ENCODE data around the gene ROBO1. TPM values are rescaled to one million over a fixed set of nuclear protein-coding genes. Genes with fewer than 3 reads are reported as not detected.

Gene ROBO1
- total RNA-seq, 4 donors from 2014 or later = 25.0 to 42.6 (median 35.7) TPM

DNA sequence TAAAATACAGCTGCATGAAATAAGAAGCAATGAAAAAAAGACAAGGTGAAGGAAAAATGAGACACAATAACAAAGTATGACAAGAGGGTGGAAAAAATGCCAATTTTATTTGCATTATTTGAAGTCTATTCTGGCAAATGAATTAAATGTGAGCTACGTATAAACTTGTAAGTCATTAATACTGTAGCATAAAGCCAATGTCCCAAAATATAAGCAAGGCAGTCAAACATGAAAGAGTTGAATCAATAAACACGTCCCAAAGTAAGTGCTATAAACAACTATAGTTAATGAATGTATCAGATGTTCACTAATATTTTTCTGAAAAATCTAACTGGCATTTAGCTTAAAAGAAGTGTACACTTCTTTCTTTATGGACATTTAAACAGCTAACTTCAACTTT lies 481.9 kb downstream of the ROBO1 start:
- Histone ChIP-seq H3K4me1 (no peaks in the 10 kb centered on the region), H3K36me3 (no peaks in the 10 kb centered on the region), H3K9me3 (no peaks in the 10 kb centered on the region), H3K27ac (no peak overlapping the region), H3K4me3 (no peak overlapping the region), H3K27me3 (no peaks in the 10 kb centered on the region)
- DNase-seq = no peak
- intact Hi-C loops (cut with DNase I) = no loop called here
- TF ChIP-seq, protein P1, sequence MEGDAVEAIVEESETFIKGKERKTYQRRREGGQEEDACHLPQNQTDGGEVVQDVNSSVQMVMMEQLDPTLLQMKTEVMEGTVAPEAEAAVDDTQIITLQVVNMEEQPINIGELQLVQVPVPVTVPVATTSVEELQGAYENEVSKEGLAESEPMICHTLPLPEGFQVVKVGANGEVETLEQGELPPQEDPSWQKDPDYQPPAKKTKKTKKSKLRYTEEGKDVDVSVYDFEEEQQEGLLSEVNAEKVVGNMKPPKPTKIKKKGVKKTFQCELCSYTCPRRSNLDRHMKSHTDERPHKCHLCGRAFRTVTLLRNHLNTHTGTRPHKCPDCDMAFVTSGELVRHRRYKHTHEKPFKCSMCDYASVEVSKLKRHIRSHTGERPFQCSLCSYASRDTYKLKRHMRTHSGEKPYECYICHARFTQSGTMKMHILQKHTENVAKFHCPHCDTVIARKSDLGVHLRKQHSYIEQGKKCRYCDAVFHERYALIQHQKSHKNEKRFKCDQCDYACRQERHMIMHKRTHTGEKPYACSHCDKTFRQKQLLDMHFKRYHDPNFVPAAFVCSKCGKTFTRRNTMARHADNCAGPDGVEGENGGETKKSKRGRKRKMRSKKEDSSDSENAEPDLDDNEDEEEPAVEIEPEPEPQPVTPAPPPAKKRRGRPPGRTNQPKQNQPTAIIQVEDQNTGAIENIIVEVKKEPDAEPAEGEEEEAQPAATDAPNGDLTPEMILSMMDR (IDR thresholded peaks at IDR 0.05) = no peak
- no peak for TF ChIP-seq POLR2A (IDR thresholded peaks at IDR 0.05)
- WGBS, 2 donors = 60 to 71% methylated on average over 2 of the region's 2 CpGs

GRCh38 chr3:79285380-79285779 lies 482.4 kb downstream of the ROBO1 start:
- no peaks in the 10 kb centered on the region for H3K36me3 ChIP-seq
- H3K9me3 ChIP-seq = no peaks in the 10 kb centered on the region
- intact Hi-C loops (cut with DNase I) = no loop called here
- no peaks in the 10 kb centered on the region for H3K27me3 ChIP-seq
- 75 to 87% methylated on average over 3 of the region's 3 CpGs for WGBS, 2 donors
- H3K4me1 ChIP-seq = no peaks in the 10 kb centered on the region
- no peak overlapping the region for H3K4me3 ChIP-seq
- TF ChIP-seq, protein P1 (IDR thresholded peaks at IDR 0.05) = no peak
- TF ChIP-seq POLR2A (IDR thresholded peaks at IDR 0.05) = no peak
- no peak for DNase-seq
- no peak overlapping the region for H3K27ac ChIP-seq

- no peak overlapping the region for H3K4me3 ChIP-seq
- no peaks in the 10 kb centered on the region for H3K27me3 ChIP-seq
- WGBS, 2 donors = 81 to 85% methylated on average over 3 of the region's 3 CpGs
- DNase-seq = no peak
- H3K36me3 ChIP-seq = no peaks in the 10 kb centered on the region
- H3K9me3 ChIP-seq = no peaks in the 10 kb centered on the region
- TF ChIP-seq, protein P1 (IDR thresholded peaks at IDR 0.05) = no peak
- intact Hi-C loops (cut with DNase I) = no loop called here
- H3K27ac ChIP-seq = no peak overlapping the region
- no peaks in the 10 kb centered on the region for H3K4me1 ChIP-seq
These were observed 483.0 kb downstream of the ROBO1 start for GRCh38 chr3:79284781-79285180.

GRCh38 chr3:79278681-79279080 lies 489.1 kb downstream of the ROBO1 start:
- Histone ChIP-seq H3K9me3 (no peaks in the 10 kb centered on the region), H3K27me3 (no peaks in the 10 kb centered on the region), H3K27ac (no peak overlapping the region), H3K4me3 (no peak overlapping the region), H3K4me1 (no peaks in the 10 kb centered on the region), H3K36me3 (no peaks in the 10 kb centered on the region)
- intact Hi-C loops (cut with DNase I) = no loop called here
- no peak for DNase-seq
- WGBS, 2 donors = 61 to 75% methylated on average over 1 of the region's 1 CpG
- TF ChIP-seq, protein P1 (IDR thresholded peaks at IDR 0.05) = no peak
- TF ChIP-seq POLR2A (IDR thresholded peaks at IDR 0.05) = no peak

- no peak overlapping the region for H3K27ac ChIP-seq
- no peak overlapping the region for H3K4me3 ChIP-seq
- H3K36me3 ChIP-seq = no peaks in the 10 kb centered on the region
- WGBS, 2 donors = 79 to 90% methylated on average over 4 of the region's 4 CpGs
- intact Hi-C loops (cut with DNase I) = no loop called here
- H3K27me3 ChIP-seq = no peaks in the 10 kb centered on the region
- TF ChIP-seq, protein P1 (IDR thresholded peaks at IDR 0.05) = no peak
- no peak for TF ChIP-seq POLR2A (IDR thresholded peaks at IDR 0.05)
- H3K4me1 ChIP-seq = no peaks in the 10 kb centered on the region
- DNase-seq = no peak
- no peaks in the 10 kb centered on the region for H3K9me3 ChIP-seq
These were observed 499.4 kb downstream of the ROBO1 start for GRCh38 chr3:79268422-79268821.
